Prostate gland (tissue), 2 donors: ENCODE measurements around the gene BMP10. TPM values are rescaled to one million over a fixed set of nuclear protein-coding genes. Genes with fewer than 3 reads are reported as not detected.

Source experiments
- DNase-seq: peaks from one replicate; pipeline ENCODE4 v3.0.0-alpha.2; 2019; ENCODE audit warnings: low spot score
- H3K27ac ChIP-seq, 2 donors: fragments of 200-600 bp; sonication (generic); 2 replicates each; pipeline ENCODE4 v1.5.1; 2017 to 2019
- H3K27me3 ChIP-seq: fragments of 200-600 bp; sonication (generic); replicated peaks from 2 replicates; pipeline ENCODE4 v1.5.1; 2019; ENCODE audit not compliant: insufficient read depth
- H3K36me3 ChIP-seq, 2 donors: fragments of 200-600 bp; sonication (generic); 1 replicate in 1 of 2; 2 replicates in 1 of 2; pipeline versions ENCODE4 v1.5.1 to v1.8.1; 2017 to 2019
- H3K4me1 ChIP-seq: fragments of 200-600 bp; sonication (generic); replicated peaks from 2 replicates; pipeline ENCODE4 v1.5.1; 2019
- H3K4me3 ChIP-seq, 2 donors: fragments of 200-600 bp; sonication (generic); 2 replicates each; pipeline ENCODE4 v1.5.1; 2017 to 2019
- H3K9me3 ChIP-seq: fragments of 200-600 bp; sonication (generic); 2 replicates; pipeline ENCODE4 v1.5.1; 2017
- CTCF ChIP-seq, 4 experiments: fragments of 200-600 bp in 2 of 4; fragments of 450-650 bp in 2 of 4; sonication (generic) in 2 of 4; IDR thresholded peaks; 1 replicate in 3 of 4; 2 replicates in 1 of 4; pipeline ENCODE4 v1.5.1; 2016 to 2019; ENCODE audit warnings: antibody characterized with exemption in 4 of 4, mild to moderate bottlenecking in 2 of 4, moderate library complexity in 2 of 4
- POLR2A ChIP-seq: fragments of 450-650 bp; IDR thresholded peaks from one replicate; pipeline ENCODE4 v1.6.1; 2016; ENCODE audit warnings: antibody characterized with exemption, mild to moderate bottlenecking
- POLR2AphosphoS5 ChIP-seq: sonication (generic); formaldehyde crosslinking; IDR thresholded peaks from one replicate; pipeline ENCODE4 v1.6.1; 2017; ENCODE audit warnings: antibody characterized with exemption
- WGBS: methylation state at CpG from one replicate; pipeline ENCODE4 v1.1.5; 2018; 5-methylcytosine and 5-hydroxymethylcytosine counted together
- intact Hi-C: fragments of 100-400 bp; cut with DNase I; formaldehyde crosslinking; loops from one replicate; pipeline ENCODE4 v1.14.2; 2022
- total RNA-seq, 2 donors: library from RNA; depleted of rRNA; stranded (reverse); fragments of >200 nt; gene quantifications; one replicate each; pipeline ENCODE4 v1.1.0, GENCODE V29; 2016

The BMP10 gene
- total RNA-seq, 2 donors from 2014 or later = not detected

GRCh38 chr2:68907232-68907919, 36.2 kb upstream of the BMP10 start:
- 96% methylated on average over 5 of the region's 5 CpGs for WGBS
- no peak overlapping the region for H3K27ac ChIP-seq

GRCh38 chr2:68906716-68907115, 35.5 kb upstream of the BMP10 start:
- no peaks in the 10 kb centered on the region for H3K4me1 ChIP-seq
- no peak overlapping the region for H3K27ac ChIP-seq
- no peaks in the 10 kb centered on the region for H3K27me3 ChIP-seq
- H3K36me3 ChIP-seq = no peaks in the 10 kb centered on the region
- intact Hi-C loops = loop anchor here (5.0 kb wide), 1 partner anchor 154 kb away; no protein-coding TSS in a partner anchor
- WGBS = 90% methylated on average over 3 of the region's 3 CpGs
- TF ChIP-seq POLR2AphosphoS5 (no peak), POLR2A (no peak), CTCF (IDR thresholded peaks at IDR 0.05) (no peak)
- no peak for DNase-seq
- no peaks in the 10 kb centered on the region for H3K9me3 ChIP-seq
- H3K4me3 ChIP-seq = no peak overlapping the region

More at GRCh38 chr2:68907232-68907919, 36.2 kb upstream of the BMP10 start:
- TF ChIP-seq CTCF (IDR thresholded peaks at IDR 0.05) = no peak
- no peak for TF ChIP-seq POLR2AphosphoS5
- TF ChIP-seq POLR2A = no peak
- Histone ChIP-seq H3K9me3 (no peaks in the 10 kb centered on the region), H3K36me3 (no peaks in the 10 kb centered on the region), H3K4me1 (no peaks in the 10 kb centered on the region), H3K4me3 (no peak overlapping the region), H3K27me3 (no peaks in the 10 kb centered on the region)
- intact Hi-C loops = loop anchor here (5.0 kb wide), 1 partner anchor 155 kb away; no protein-coding TSS in a partner anchor
- DNase-seq = no peak

GRCh38 chr2:68905116-68905515, 33.9 kb upstream of the BMP10 start:
- no peak overlapping the region for H3K27ac ChIP-seq
- WGBS = 82% methylated on average over 2 of the region's 2 CpGs
- intact Hi-C loops = loop anchor here (5.0 kb wide), 1 partner anchor 153 kb away; no protein-coding TSS in a partner anchor
- TF ChIP-seq CTCF (IDR thresholded peaks at IDR 0.05) (no peak), POLR2AphosphoS5 (no peak), POLR2A (no peak)
- H3K4me3 ChIP-seq = no peak overlapping the region
- no peaks in the 10 kb centered on the region for H3K27me3 ChIP-seq
- no peaks in the 10 kb centered on the region for H3K36me3 ChIP-seq
- H3K4me1 ChIP-seq = no peaks in the 10 kb centered on the region
- no peak for DNase-seq
- H3K9me3 ChIP-seq = no peaks in the 10 kb centered on the region

- H3K27ac ChIP-seq = no peak overlapping the region
- TF ChIP-seq POLR2AphosphoS5 (no peak), CTCF (IDR thresholded peaks at IDR 0.05) (no peak), POLR2A (no peak)
- no peak overlapping the region for H3K4me3 ChIP-seq
- no peak for DNase-seq
- no peaks in the 10 kb centered on the region for H3K36me3 ChIP-seq
- no peaks in the 10 kb centered on the region for H3K27me3 ChIP-seq
- no peaks in the 10 kb centered on the region for H3K4me1 ChIP-seq
- intact Hi-C loops = no loop called here
- 97% methylated on average over 1 of the region's 1 CpG for WGBS
- H3K9me3 ChIP-seq = no peaks in the 10 kb centered on the region
Measured at GRCh38 chr2:68901561-68901960, 30.4 kb upstream of the BMP10 start.

GRCh38 chr2:68901199-68901514, 30.0 kb upstream of the BMP10 start:
- no peaks in the 10 kb centered on the region for H3K27me3 ChIP-seq
- no peak overlapping the region for H3K27ac ChIP-seq
- no peaks in the 10 kb centered on the region for H3K36me3 ChIP-seq
- H3K9me3 ChIP-seq = no peaks in the 10 kb centered on the region
- TF ChIP-seq CTCF (IDR thresholded peaks at IDR 0.05) (no peak), POLR2AphosphoS5 (no peak), POLR2A (no peak)
- H3K4me1 ChIP-seq = no peaks in the 10 kb centered on the region
- intact Hi-C loops = no loop called here
- DNase-seq = no peak
- WGBS = 86% methylated on average over 4 of the region's 4 CpGs
- no peak overlapping the region for H3K4me3 ChIP-seq
